Endodermal cell (in vitro differentiated cells): ENCODE results near the gene ARMC8. TPM values are rescaled to one million over a fixed set of nuclear protein-coding genes. Genes with fewer than 3 reads are reported as not detected.

ENCODE experiments used
- DNase-seq: peaks from one replicate; pipeline ENCODE4 v3.0.0-alpha.2; 2017
- H3K27ac ChIP-seq: 2 replicates; pipeline ENCODE4 v1.5.1; 2013; ENCODE audit warnings: mild to moderate bottlenecking, low read depth, low read length, moderate library complexity
- H3K27me3 ChIP-seq: 2 replicates; pipeline ENCODE4 v1.6.1; 2013; ENCODE audit warnings: mild to moderate bottlenecking, low read length, moderate library complexity; ENCODE audit not compliant: insufficient read depth, control insufficient read depth, poor library complexity, severe bottlenecking
- H3K36me3 ChIP-seq: 2 replicates; pipeline ENCODE4 v1.7.0; 2013; ENCODE audit warnings: mild to moderate bottlenecking, low read length, moderate library complexity; ENCODE audit not compliant: control insufficient read depth, insufficient read depth
- H3K4me1 ChIP-seq: one replicate; pipeline ENCODE4 v1.7.0; 2013; ENCODE audit warnings: low read length; ENCODE audit not compliant: control insufficient read depth, insufficient read depth
- H3K4me3 ChIP-seq: 2 replicates; pipeline ENCODE4 v1.5.1; 2013; ENCODE audit warnings: mild to moderate bottlenecking, low read length, moderate library complexity
- H3K9ac ChIP-seq: 2 replicates; pipeline ENCODE4 v1.6.1; 2013; ENCODE audit warnings: mild to moderate bottlenecking, low read length, moderate library complexity; ENCODE audit not compliant: poor library complexity, severe bottlenecking; ENCODE audit errors: extremely low read depth
- H3K9me3 ChIP-seq: 2 replicates; pipeline ENCODE4 v1.6.1; 2013; ENCODE audit warnings: mild to moderate bottlenecking, low read length, moderate library complexity; ENCODE audit not compliant: control insufficient read depth
- H3K27ac Mint-ChIP-seq: 2 replicates; pipeline ENCODE4 v1.8.0; 2020; ENCODE audit warnings: mixed read lengths
- H3K27me3 Mint-ChIP-seq: 2 replicates; pipeline ENCODE4 v1.8.0; 2021; ENCODE audit warnings: mild to moderate bottlenecking, mixed read lengths; ENCODE audit not compliant: insufficient read depth
- H3K36me3 Mint-ChIP-seq: 2 replicates; pipeline ENCODE4 v1.8.0; 2020; ENCODE audit warnings: low read depth, mixed read lengths
- H3K4me1 Mint-ChIP-seq: 2 replicates; pipeline ENCODE4 v1.8.0; 2020; ENCODE audit warnings: mixed read lengths
- H3K4me3 Mint-ChIP-seq: 2 replicates; pipeline ENCODE4 v1.8.0; 2020; ENCODE audit warnings: mild to moderate bottlenecking, moderate library complexity, mixed read lengths
- H3K9me3 Mint-ChIP-seq: 2 replicates; pipeline ENCODE4 v1.8.0; 2020; ENCODE audit warnings: mild to moderate bottlenecking, mixed read lengths
- WGBS, 2 experiments: methylation state at CpG; one replicate each; pipeline versions ENCODE4 v1.1.5 to v1.1.7; 2013; ENCODE audit warnings: missing lambda C conversion rate in 2 of 2, mixed read lengths in 1 of 2; ENCODE audit not compliant: insufficient coverage in 1 of 2, insufficient read length in 1 of 2; 5-methylcytosine and 5-hydroxymethylcytosine counted together
- total RNA-seq, 2 donors: library from RNA; stranded (reverse); fragmentation: NEBNext Ultra II Directional in 1 of 2; extraction: Animal tissue kit (Norgen Biotek cat#: 25700) in 1 of 2; gene quantifications; 2 replicates in 1 of 2; 3 replicates in 1 of 2; pipeline ENCODE4 v1.2.1, GENCODE V29; 2021
- TF ChIP-seq, protein P1 (sequence below): fragments of 200-600 bp; sonication (generic); conservative IDR thresholded peaks from 2 replicates; pipeline ENCODE4 v1.5.0; 2021; ENCODE audit warnings: antibody characterized with exemption, mild to moderate bottlenecking

Gene ARMC8
- total RNA-seq, 2 donors from 2014 or later = 58.6 to 60.4 TPM

DNA sequence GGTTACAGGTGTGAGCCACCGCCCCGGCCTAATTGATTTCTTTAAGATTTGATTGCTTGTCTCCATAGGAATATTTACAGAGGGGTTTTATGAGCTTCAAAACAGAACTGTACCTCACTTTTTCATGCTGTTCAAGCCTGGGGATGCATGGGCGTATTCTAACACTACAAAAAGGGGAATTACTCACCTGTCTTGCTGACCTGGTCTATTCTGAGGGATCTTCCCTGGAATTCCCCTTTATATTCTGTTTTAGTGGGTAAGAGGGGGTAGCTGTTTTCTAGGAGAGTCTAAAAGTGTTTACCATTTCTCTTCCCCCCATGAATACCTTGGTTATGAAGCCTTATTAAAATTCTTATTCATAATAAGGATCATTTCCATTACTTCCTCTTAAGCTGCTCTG is 94.5 kb downstream of the ARMC8 start:
- H3K36me3 Mint-ChIP-seq = peaks cover 13% of the 10 kb centered on the region
- Histone ChIP-seq H3K27me3 (no peaks in the 10 kb centered on the region), H3K9ac (no peak overlapping the region), H3K36me3 (peaks cover 40% of the 10 kb centered on the region), H3K27ac (no peak overlapping the region), H3K4me1 (no peaks in the 10 kb centered on the region), H3K4me3 (no peak overlapping the region), H3K9me3 (no peaks in the 10 kb centered on the region)
- no peak overlapping the region for H3K27ac Mint-ChIP-seq
- H3K9me3 Mint-ChIP-seq = no peaks in the 10 kb centered on the region
- H3K4me3 Mint-ChIP-seq = no peak overlapping the region
- H3K4me1 Mint-ChIP-seq = no peaks in the 10 kb centered on the region
- TF ChIP-seq, protein P1, sequence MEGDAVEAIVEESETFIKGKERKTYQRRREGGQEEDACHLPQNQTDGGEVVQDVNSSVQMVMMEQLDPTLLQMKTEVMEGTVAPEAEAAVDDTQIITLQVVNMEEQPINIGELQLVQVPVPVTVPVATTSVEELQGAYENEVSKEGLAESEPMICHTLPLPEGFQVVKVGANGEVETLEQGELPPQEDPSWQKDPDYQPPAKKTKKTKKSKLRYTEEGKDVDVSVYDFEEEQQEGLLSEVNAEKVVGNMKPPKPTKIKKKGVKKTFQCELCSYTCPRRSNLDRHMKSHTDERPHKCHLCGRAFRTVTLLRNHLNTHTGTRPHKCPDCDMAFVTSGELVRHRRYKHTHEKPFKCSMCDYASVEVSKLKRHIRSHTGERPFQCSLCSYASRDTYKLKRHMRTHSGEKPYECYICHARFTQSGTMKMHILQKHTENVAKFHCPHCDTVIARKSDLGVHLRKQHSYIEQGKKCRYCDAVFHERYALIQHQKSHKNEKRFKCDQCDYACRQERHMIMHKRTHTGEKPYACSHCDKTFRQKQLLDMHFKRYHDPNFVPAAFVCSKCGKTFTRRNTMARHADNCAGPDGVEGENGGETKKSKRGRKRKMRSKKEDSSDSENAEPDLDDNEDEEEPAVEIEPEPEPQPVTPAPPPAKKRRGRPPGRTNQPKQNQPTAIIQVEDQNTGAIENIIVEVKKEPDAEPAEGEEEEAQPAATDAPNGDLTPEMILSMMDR = no peak
- H3K27me3 Mint-ChIP-seq = no peaks in the 10 kb centered on the region
- WGBS, 2 experiments = 94 to 95% methylated on average over 2 to 3 of the region's 3 CpGs
- DNase-seq = no peak

DNA sequence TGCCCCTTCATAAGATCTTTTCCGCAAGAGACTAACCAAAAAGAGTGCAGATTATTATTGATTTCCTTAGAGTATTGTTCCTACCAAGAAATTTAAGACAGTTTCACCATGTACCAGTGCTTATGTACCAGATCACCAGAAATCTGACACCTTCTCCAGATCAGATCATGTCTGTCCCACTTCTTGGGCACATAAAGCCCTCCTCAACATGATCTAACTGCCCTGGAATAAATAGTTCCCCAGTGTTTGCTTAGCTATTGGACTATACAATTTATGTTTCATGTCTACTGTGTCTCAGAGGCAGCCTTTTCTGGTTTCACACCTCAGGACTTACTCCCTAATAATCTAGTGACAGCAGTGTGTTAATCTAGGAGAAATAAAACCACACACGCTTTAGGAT is 95.7 kb downstream of the ARMC8 start:
- no peak overlapping the region for H3K4me3 Mint-ChIP-seq
- Histone ChIP-seq H3K4me1 (no peaks in the 10 kb centered on the region), H3K4me3 (no peak overlapping the region), H3K27ac (no peak overlapping the region), H3K27me3 (no peaks in the 10 kb centered on the region), H3K9ac (no peak overlapping the region), H3K9me3 (no peaks in the 10 kb centered on the region), H3K36me3 (peaks cover 40% of the 10 kb centered on the region)
- DNase-seq = no peak
- 100% methylated on average over 2 of the region's 2 CpGs; no CpG with 5 or more reads in 1 of the 2 experiments for WGBS, 2 experiments
- no peak overlapping the region for H3K27ac Mint-ChIP-seq
- TF ChIP-seq, protein P1 = no peak
- peaks cover 14% of the 10 kb centered on the region for H3K36me3 Mint-ChIP-seq
- no peaks in the 10 kb centered on the region for H3K27me3 Mint-ChIP-seq
- no peaks in the 10 kb centered on the region for H3K4me1 Mint-ChIP-seq
- H3K9me3 Mint-ChIP-seq = no peaks in the 10 kb centered on the region

DNA sequence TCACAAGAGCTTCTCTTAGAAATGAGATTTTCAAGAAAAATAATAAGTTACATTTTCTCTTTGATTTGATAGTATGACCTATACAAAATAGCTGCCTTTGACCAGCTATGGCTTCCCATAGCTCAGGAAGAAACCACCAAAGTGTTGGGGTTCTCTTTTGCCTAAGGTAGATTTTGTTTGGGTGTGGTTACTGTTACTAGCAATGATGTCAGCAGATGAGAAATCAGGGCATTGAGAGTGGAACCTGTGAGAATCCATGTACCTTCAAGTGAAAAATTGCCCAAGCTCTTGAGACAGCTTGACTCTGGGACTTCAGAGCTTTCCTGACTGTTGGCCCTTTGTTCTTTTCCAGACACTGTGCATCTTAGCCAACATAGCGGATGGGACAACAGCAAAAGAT is 97.0 kb downstream of the ARMC8 start:
- no peak overlapping the region for H3K4me3 Mint-ChIP-seq
- no peaks in the 10 kb centered on the region for H3K9me3 Mint-ChIP-seq
- DNase-seq = no peak
- H3K36me3 Mint-ChIP-seq = peaks cover 25% of the 10 kb centered on the region
- no peak overlapping the region for H3K4me3 ChIP-seq
- H3K27me3 Mint-ChIP-seq = no peaks in the 10 kb centered on the region
- no peaks in the 10 kb centered on the region for H3K4me1 ChIP-seq
- WGBS, 2 experiments = 98 to 100% methylated on average over 1 of the region's 1 CpG
- TF ChIP-seq, protein P1 = no peak
- H3K27me3 ChIP-seq = no peaks in the 10 kb centered on the region
- H3K27ac ChIP-seq = no peak overlapping the region
- no peak overlapping the region for H3K9ac ChIP-seq
- no peaks in the 10 kb centered on the region for H3K9me3 ChIP-seq
- H3K36me3 ChIP-seq = peaks cover 49% of the 10 kb centered on the region
- no peaks in the 10 kb centered on the region for H3K4me1 Mint-ChIP-seq
- H3K27ac Mint-ChIP-seq = no peak overlapping the region
